Hypothalamus (tissue), 51 donors: Measurements from ENCODE around the gene PCDHA5.
"Not testable (repeated sequence)": the region's sequence is repeated elsewhere in the genome, so short reads cannot be mapped to it uniquely, and the experiment has no call there.

Experiments used
- DNase-seq, 51 donors: peaks; one replicate each; lab custom pipeline; 2025; lab: John Stamatoyannopoulos, UW

Gene PCDHA5

GRCh38 chr5:140821375-140822280 is at the start of gene PCDHA5:
Gene PCDHA5, plus strand, starts transcription at chr5:140821613.
- DNase-seq = peak in 7 of 51 donors; percentile 4 to 44 (median 23)

DNA sequence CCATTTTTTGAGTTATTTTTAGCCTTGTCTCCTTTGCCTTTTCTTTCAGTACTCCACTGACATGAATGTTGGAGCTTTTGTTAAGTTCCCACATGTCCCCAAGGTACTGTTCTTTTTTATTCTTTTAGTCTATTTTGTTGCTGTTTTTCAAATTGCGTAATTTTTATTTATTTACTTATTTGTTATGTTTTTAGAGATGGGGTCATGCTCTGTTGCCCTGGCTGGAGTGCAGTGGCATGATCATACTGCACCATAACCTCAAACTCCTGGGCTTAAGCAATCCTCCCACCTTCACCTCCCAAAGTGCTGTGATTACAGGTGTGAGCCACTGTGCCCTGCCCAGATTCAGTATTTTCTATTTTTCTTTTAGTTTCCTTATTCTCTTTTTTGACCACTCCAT is 40.9 kb upstream of the PCDHA5 start:
- no peak for DNase-seq

DNA sequence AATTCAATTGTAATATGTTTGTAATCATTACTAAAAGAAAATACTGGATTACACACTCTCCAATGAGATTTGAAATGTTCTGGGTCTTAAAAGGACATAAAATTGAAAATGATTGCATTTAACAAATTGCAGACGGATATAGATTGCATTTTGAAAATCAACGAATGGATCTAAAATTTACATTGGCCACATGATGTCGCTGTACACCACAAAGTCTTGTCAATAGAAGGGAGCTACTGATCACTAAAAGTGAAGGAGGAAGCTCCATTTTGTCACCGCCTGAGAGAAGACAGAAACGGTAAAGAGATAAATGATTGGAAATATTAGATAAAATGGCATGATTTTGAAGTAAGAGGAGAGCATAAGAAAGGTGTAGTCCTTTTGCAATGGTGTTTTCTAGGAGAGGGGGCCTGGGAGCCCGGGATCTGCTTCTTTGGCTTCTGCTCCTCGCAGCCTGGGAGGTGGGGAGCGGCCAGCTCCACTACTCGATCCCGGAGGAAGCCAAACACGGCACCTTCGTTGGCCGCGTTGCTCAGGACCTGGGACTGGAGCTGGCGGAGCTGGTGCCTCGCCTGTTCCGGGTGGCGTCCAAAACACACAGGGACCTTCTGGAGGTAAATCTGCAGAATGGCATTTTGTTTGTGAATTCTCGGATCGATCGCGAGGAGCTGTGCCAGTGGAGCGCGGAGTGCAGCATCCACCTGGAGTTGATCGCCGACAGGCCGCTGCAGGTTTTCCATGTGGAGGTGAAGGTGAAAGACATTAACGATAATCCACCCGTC is 35.3 kb upstream of the PCDHA5 start, which contains the start of gene PCDHA1:
Gene PCDHA1, plus strand, starts transcription at position 236 of the 782 bp plus-strand sequence.
- DNase-seq = peak in 1 of 51 donors; percentile 2

DNA sequence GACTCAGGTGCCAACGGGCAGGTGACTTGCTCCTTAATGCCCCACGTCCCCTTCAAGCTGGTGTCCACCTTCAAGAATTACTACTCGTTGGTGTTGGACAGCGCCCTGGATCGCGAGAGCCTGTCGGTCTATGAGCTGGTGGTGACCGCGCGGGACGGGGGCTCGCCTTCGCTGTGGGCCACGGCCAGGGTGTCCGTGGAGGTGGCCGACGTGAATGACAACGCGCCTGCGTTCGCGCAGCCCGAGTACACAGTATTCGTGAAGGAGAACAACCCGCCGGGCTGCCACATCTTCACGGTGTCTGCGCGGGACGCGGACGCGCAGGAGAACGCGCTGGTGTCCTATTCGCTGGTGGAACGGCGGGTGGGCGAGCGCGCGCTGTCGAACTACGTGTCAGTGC is 34.0 kb upstream of the PCDHA5 start:
- DNase-seq = not testable (repeated sequence)

GRCh38 chr5:140787849-140788504 is 33.4 kb upstream of the PCDHA5 start:
- DNase-seq = not testable (repeated sequence)

DNA sequence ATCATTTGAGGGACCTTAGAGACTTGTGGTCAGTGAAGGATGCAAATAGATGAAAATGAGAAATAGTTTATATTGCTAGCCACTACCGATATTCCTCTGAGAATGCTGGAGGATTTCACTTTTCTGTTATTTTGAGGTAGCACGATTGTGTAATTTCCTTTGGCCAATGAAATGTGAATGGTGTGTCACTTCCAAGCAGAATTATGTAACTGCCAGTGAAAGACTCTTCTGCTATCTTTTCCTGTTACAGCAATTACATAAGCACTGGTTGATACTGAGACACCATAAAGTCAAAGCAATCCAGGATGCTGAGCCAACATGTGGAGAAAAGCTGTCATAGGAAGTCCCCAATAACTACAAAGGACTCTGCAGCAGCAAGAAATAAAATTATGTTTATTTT is 30.3 kb upstream of the PCDHA5 start:
- DNase-seq = no peak

- peak in 1 of 51 donors; percentile 3 for DNase-seq
Observed at GRCh38 chr5:140794595-140795258, 26.7 kb upstream of the PCDHA5 start, which contains the start of gene PCDHA2. Gene PCDHA2, plus strand, starts transcription at chr5:140794852.

DNA sequence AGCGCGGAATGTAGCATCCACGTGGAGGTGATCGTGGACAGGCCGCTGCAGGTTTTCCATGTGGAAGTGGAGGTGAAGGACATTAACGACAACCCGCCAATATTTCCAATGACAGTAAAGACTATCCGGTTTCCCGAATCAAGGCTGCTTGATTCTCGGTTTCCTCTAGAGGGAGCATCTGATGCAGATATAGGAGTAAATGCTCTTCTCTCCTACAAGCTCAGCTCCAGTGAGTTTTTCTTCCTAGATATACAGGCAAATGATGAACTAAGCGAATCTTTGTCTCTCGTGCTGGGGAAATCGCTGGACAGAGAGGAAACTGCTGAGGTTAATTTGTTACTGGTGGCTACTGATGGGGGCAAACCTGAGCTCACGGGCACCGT is 26.2 kb upstream of the PCDHA5 start:
- peak in 1 of 51 donors; percentile 26 for DNase-seq

- not testable (repeated sequence) for DNase-seq
Observed at GRCh38 chr5:140796072-140796717, 25.2 kb upstream of the PCDHA5 start.

- no peak for DNase-seq
Observed at GRCh38 chr5:140796718-140797095, 24.7 kb upstream of the PCDHA5 start.

DNA sequence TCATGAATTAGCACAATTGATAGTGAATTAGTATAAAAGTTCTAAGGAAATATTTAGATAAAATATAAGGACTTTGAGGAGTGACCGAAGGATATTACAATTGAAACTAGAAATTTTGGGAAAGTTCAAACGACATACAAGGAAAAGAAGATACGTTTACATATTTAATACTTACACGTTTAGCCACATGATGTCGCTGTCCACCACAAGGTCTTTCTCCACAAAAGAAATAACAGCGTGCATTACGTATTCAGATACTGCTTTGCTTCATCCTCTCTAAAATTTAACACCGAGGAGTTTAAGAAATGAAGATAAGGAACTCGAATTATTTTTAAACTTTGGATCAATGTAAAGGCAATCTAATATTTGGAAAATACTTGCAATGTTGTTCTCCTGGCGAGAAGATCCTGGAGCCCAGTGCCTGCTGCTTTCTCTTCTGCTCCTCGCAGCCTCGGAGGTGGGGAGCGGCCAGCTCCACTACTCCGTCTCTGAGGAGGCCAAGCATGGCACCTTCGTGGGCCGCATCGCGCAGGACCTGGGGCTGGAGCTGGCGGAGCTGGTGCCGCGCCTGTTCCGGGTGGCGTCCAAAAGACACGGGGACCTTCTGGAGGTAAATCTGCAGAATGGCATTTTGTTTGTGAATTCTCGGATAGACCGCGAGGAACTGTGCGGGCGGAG is 20.5 kb upstream of the PCDHA5 start, which contains the start of gene PCDHA3:
Gene PCDHA3, plus strand, starts transcription at position 242 of the 678 bp plus-strand sequence.
- DNase-seq = peak in 1 of 51 donors; percentile 48

GRCh38 chr5:140801494-140801841 is 19.9 kb upstream of the PCDHA5 start:
- DNase-seq = peak in 7 of 51 donors; percentile 2 to 36 (median 32)

GRCh38 chr5:140802381-140802780 is 19.0 kb upstream of the PCDHA5 start:
- not testable (repeated sequence) for DNase-seq

DNA sequence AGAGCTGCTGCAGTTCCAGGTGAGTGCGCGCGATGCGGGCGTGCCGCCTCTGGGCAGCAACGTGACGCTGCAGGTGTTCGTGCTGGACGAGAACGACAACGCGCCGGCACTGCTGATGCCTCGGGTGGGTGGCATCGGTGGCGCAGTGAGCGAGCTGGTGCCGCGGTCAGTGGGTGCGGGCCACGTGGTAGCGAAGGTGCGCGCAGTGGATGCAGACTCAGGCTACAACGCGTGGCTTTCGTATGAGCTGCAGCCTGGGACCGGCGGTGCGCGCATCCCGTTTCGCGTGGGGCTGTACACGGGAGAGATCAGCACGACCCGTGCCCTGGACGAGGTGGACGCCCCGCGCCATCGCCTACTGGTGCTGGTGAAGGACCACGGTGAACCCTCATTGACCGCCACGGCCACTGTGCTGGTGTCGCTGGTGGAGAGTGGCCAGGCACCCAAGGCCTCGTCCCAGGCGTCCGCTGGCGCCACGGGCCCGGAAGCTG is 18.6 kb upstream of the PCDHA5 start:
- no peak for DNase-seq

- peak in 18 of 51 donors; percentile 4 to 64 (median 30) for DNase-seq
Observed at GRCh38 chr5:140806834-140807775, 14.3 kb upstream of the PCDHA5 start, which contains the start of gene PCDHA4. Gene PCDHA4, plus strand, starts transcription at chr5:140807068.

DNA sequence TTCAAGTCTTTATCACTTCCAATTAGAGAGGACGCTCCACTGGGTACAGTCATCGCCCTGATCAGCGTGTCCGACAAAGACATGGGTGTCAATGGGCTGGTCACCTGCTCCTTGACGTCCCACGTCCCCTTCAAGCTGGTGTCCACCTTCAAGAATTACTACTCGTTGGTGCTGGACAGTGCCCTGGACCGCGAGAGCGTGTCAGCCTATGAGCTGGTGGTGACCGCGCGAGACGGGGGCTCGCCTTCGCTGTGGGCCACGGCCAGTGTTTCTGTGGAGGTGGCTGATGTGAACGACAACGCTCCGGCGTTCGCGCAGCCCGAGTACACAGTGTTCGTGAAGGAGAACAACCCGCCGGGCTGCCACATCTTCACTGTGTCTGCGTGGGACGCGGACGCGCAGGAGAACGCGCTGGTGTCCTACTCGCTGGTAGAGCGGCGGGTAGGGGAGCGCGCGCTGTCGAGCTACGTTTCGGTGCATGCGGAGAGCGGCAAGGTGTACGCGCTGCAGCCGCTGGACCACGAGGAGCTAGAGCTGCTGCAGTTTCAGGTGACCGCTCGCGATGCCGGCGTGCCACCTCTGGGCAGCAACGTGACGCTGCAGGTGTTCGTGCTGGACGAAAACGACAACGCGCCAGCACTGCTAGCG is 13.0 kb upstream of the PCDHA5 start:
- not testable (repeated sequence) for DNase-seq

- DNase-seq = no peak
Observed at GRCh38 chr5:140808889-140809291, 12.5 kb upstream of the PCDHA5 start.
